Fibroblast of lung (primary cell): ENCODE measurements around the gene WDFY2. TPM values are rescaled to one million over a fixed set of nuclear protein-coding genes. Genes with fewer than 3 reads are reported as not detected.

ENCODE experiments used
- DNase-seq, 2 donors: peaks; one replicate each; pipeline versions ENCODE4 v3.0.0 to v3.0.0-alpha.2; 2010; ENCODE audit warnings: low read depth in 2 of 2
- H2AFZ ChIP-seq: 2 replicates; pipeline ENCODE4 v1.5.1; 2012; ENCODE audit warnings: low read length, control low read depth, inconsistent platforms
- H3K27ac ChIP-seq: 2 replicates; pipeline ENCODE4 v1.5.1; 2011; ENCODE audit warnings: low read length, control low read depth; ENCODE audit not compliant: insufficient read depth
- H3K27me3 ChIP-seq: 2 replicates; pipeline ENCODE4 v1.5.1; 2011; ENCODE audit warnings: mild to moderate bottlenecking, low read length; ENCODE audit not compliant: control insufficient read depth, insufficient read depth
- H3K36me3 ChIP-seq: 2 replicates; pipeline ENCODE4 v1.5.1; 2011; ENCODE audit warnings: low read length; ENCODE audit not compliant: control insufficient read depth, insufficient read depth
- H3K4me1 ChIP-seq: 2 replicates; pipeline ENCODE4 v1.5.1; 2011; ENCODE audit warnings: low read length; ENCODE audit not compliant: control insufficient read depth, insufficient read depth; ENCODE audit errors: extremely low read depth
- H3K4me2 ChIP-seq: 2 replicates; pipeline ENCODE4 v1.5.1; 2011; ENCODE audit warnings: low read length, control low read depth; ENCODE audit not compliant: insufficient read depth; ENCODE audit errors: extremely low read depth
- H3K4me3 ChIP-seq, 4 experiments: fragments of 200-600 bp in 1 of 4; sonication (generic) in 1 of 4; replicated peaks in 1 of 4; 2 replicates each; pipeline ENCODE4 v1.5.1; 2011 to 2016; ENCODE audit warnings: low read length in 4 of 4, low read depth in 3 of 4, mild to moderate bottlenecking in 3 of 4, control low read depth in 2 of 4, inconsistent platforms in 1 of 4, mixed read lengths in 1 of 4; ENCODE audit not compliant: insufficient read depth in 1 of 4; ENCODE audit errors: control extremely low read depth in 1 of 4
- H3K79me2 ChIP-seq: 2 replicates; pipeline ENCODE4 v1.5.1; 2012; ENCODE audit warnings: mild to moderate bottlenecking, low read length, inconsistent platforms; ENCODE audit not compliant: control insufficient read depth, insufficient read depth
- H3K9ac ChIP-seq: 2 replicates; pipeline ENCODE4 v1.5.1; 2011; ENCODE audit warnings: mild to moderate bottlenecking, low read length, control low read depth; ENCODE audit not compliant: insufficient read depth
- H3K9me3 ChIP-seq: 2 replicates; pipeline ENCODE4 v1.5.1; 2012; ENCODE audit warnings: low read depth, low read length; ENCODE audit not compliant: control insufficient read depth, insufficient read depth
- H4K20me1 ChIP-seq: 2 replicates; pipeline ENCODE4 v1.5.1; 2011; ENCODE audit warnings: low read length; ENCODE audit not compliant: control insufficient read depth, insufficient read depth; ENCODE audit errors: extremely low read depth
- CTCF ChIP-seq, 2 donors: IDR thresholded peaks in 1 of 2; conservative IDR thresholded peaks in 1 of 2; 1 replicate in 1 of 2; 2 replicates in 1 of 2; pipeline ENCODE4 v1.5.1; 2011 to 2012; ENCODE audit warnings: low read length in 2 of 2, control low read depth in 1 of 2, inconsistent platforms in 1 of 2, low read depth in 1 of 2, mild to moderate bottlenecking in 1 of 2
- EZH2 ChIP-seq: IDR thresholded peaks from 2 replicates; pipeline ENCODE4 v1.5.1; 2012; ENCODE audit warnings: low read length, control low read depth, mild to moderate bottlenecking; ENCODE audit errors: missing control alignments
- polyA plus RNA-seq, 2 donors: library from polyadenylated mRNA; depleted of rRNA in 1 of 2; stranded (reverse) in 1 of 2; unstranded in 1 of 2; fragments of >200 nt; gene quantifications; 2 replicates each; pipeline ENCODE4 v1.2.1, GENCODE V29; 2011 to 2012; ENCODE audit warnings: missing spikeins in 1 of 2
- total RNA-seq: library from RNA; depleted of rRNA; stranded (reverse); fragments of >200 nt; gene quantifications from 2 replicates; pipeline ENCODE4 v1.2.1, GENCODE V29; 2014

The WDFY2 gene
- total and polyA plus RNA-seq, 2 donors (not counting 1 experiment from before 2014, with no cell fraction given): 4.9 to 9.2 TPM

GRCh38 chr13:51576754-51577153, 7.5 kb upstream of the WDFY2 start:
- no peak overlapping the region for H3K27ac ChIP-seq
- TF ChIP-seq EZH2 (no peak), CTCF (conservative IDR thresholded peaks at IDR 0.05 in 1 of 2, IDR thresholded peaks at IDR 0.05 in 1 of 2; ENCODE audit: low read depth in 1 of 2, low read length in 2 of 2) (no peak)
- no peak for DNase-seq
- H3K27me3 ChIP-seq: no peaks in the 10 kb centered on the region
- H3K4me1 ChIP-seq: no peaks in the 10 kb centered on the region
- H3K9me3 ChIP-seq: no peaks in the 10 kb centered on the region
- H3K9ac ChIP-seq: no peak overlapping the region
- H2AFZ ChIP-seq: no peak overlapping the region
- H4K20me1 ChIP-seq: no peaks in the 10 kb centered on the region
- H3K79me2 ChIP-seq: no peaks in the 10 kb centered on the region
- H3K4me3 ChIP-seq: no peak overlapping the region
- no peaks in the 10 kb centered on the region for H3K36me3 ChIP-seq
- no peak overlapping the region for H3K4me2 ChIP-seq

GRCh38 chr13:51577690-51578089, 6.6 kb upstream of the WDFY2 start:
- Histone ChIP-seq H3K27ac (no peak overlapping the region), H3K79me2 (no peaks in the 10 kb centered on the region), H4K20me1 (no peaks in the 10 kb centered on the region), H3K4me1 (no peaks in the 10 kb centered on the region), H3K36me3 (no peaks in the 10 kb centered on the region), H3K9ac (no peak overlapping the region), H3K4me3 (no peak overlapping the region), H3K4me2 (no peak overlapping the region), H3K27me3 (no peaks in the 10 kb centered on the region), H2AFZ (no peak overlapping the region), H3K9me3 (no peaks in the 10 kb centered on the region)
- TF ChIP-seq CTCF (conservative IDR thresholded peaks at IDR 0.05 in 1 of 2, IDR thresholded peaks at IDR 0.05 in 1 of 2; ENCODE audit: low read depth in 1 of 2, low read length in 2 of 2): no peak
- no peak for TF ChIP-seq EZH2
- no peak for DNase-seq

- Histone ChIP-seq H2AFZ (no peak overlapping the region), H4K20me1 (no peaks in the 10 kb centered on the region), H3K4me2 (no peak overlapping the region), H3K9ac (no peak overlapping the region), H3K4me3 (no peak overlapping the region), H3K27ac (no peak overlapping the region), H3K4me1 (no peaks in the 10 kb centered on the region), H3K36me3 (no peaks in the 10 kb centered on the region), H3K9me3 (no peaks in the 10 kb centered on the region), H3K79me2 (peaks cover 2% of the 10 kb centered on the region), H3K27me3 (no peaks in the 10 kb centered on the region)
- TF ChIP-seq EZH2 (no peak), CTCF (conservative IDR thresholded peaks at IDR 0.05 in 1 of 2, IDR thresholded peaks at IDR 0.05 in 1 of 2; ENCODE audit: low read depth in 1 of 2, low read length in 2 of 2) (no peak)
- DNase-seq: no peak
Observed at GRCh38 chr13:51579676-51580075, 4.6 kb upstream of the WDFY2 start.
